K562 (cell line): ENCODE data around the gene ZNF513. TPM values are rescaled to one million over a fixed set of nuclear protein-coding genes. Genes with fewer than 3 reads are reported as not detected.

Experiments used
- ASH1L ChIP-seq: fragments of 450-650 bp; IDR thresholded peaks from 2 replicates; pipeline ENCODE4 v1.6.1; 2018; ENCODE audit warnings: borderline replicate concordance, mild to moderate bottlenecking, low read depth; ENCODE audit not compliant: partially characterized antibody
- BRD4 ChIP-seq: fragments of 200-600 bp; sonication (generic); IDR thresholded peaks from 2 replicates; pipeline ENCODE4 v1.6.1; 2017; ENCODE audit warnings: inconsistent platforms
- CTBP1 ChIP-seq: fragments of 450-650 bp; IDR thresholded peaks from 2 replicates; pipeline ENCODE4 v1.6.1; 2016; ENCODE audit warnings: borderline replicate concordance
- CTCF ChIP-seq, 3 experiments: IDR thresholded peaks in 2 of 3; conservative IDR thresholded peaks in 1 of 3; 2 replicates each; pipeline ENCODE4 v1.5.1; 2011 to 2012; ENCODE audit warnings: low read length in 3 of 3, mild to moderate bottlenecking in 3 of 3, control low read depth in 2 of 3, improper control_type of control experiment in 1 of 3, inconsistent platforms in 1 of 3, low read depth in 1 of 3, mixed read lengths in 1 of 3, moderate library complexity in 1 of 3; ENCODE audit not compliant: insufficient read depth in 2 of 3
- ETV1 ChIP-seq: fragments of 450-650 bp; conservative IDR thresholded peaks from 2 replicates; pipeline ENCODE4 v1.6.1; 2016; ENCODE audit warnings: missing genetic modification characterization, control low read depth, low read depth, missing compliant biosample characterization
- FOXK1 ChIP-seq: sonication (generic); formaldehyde crosslinking; IDR thresholded peaks from 2 replicates; pipeline ENCODE4 v1.8.0; 2022; ENCODE audit warnings: missing genetic modification reagents, mild to moderate bottlenecking, borderline replicate concordance
- ILF3 ChIP-seq: fragments of 450-650 bp; IDR thresholded peaks from 2 replicates; pipeline ENCODE4 v1.6.1; 2018; ENCODE audit warnings: antibody characterized with exemption, mild to moderate bottlenecking, moderate library complexity, borderline replicate concordance
- MAFG ChIP-seq: fragments of 450-650 bp; conservative IDR thresholded peaks from 2 replicates; pipeline ENCODE4 v1.6.1; 2016; ENCODE audit warnings: missing genetic modification characterization, missing compliant biosample characterization
- MAZ ChIP-seq, 2 experiments: fragments of 450-650 bp in 1 of 2; sonication (generic) in 1 of 2; formaldehyde crosslinking; IDR thresholded peaks in 1 of 2; conservative IDR thresholded peaks in 1 of 2; 2 replicates each; pipeline versions ENCODE4 v1.4.0 to v1.5.0; 2020; ENCODE audit warnings: mild to moderate bottlenecking in 1 of 2, missing genetic modification reagents in 1 of 2
- MBD1 ChIP-seq: fragments of 250-450 bp; sonication (Bioruptor Pico); IDR thresholded peaks from 2 replicates; pipeline ENCODE4 v1.8.0; 2022; ENCODE audit warnings: inconsistent platforms
- PRPF4 ChIP-seq: fragments of 200-400 bp; formaldehyde crosslinking; IDR thresholded peaks from one replicate; pipeline ENCODE4 v1.6.1; 2017; ENCODE audit warnings: low read length, low read depth, mild to moderate bottlenecking; ENCODE audit not compliant: insufficient read depth, poor library complexity, severe bottlenecking
- PURB ChIP-seq: sonication (generic); formaldehyde crosslinking; IDR thresholded peaks from 2 replicates; pipeline ENCODE4 v1.9.0; 2021; ENCODE audit warnings: low read depth, mild to moderate bottlenecking, missing genetic modification reagents
- SIN3A ChIP-seq, 2 experiments: fragments of 150-350 bp in 1 of 2; IDR thresholded peaks; 2 replicates each; pipeline ENCODE4 v1.6.1; 2011 to 2016; ENCODE audit warnings: borderline replicate concordance in 2 of 2, low read depth in 2 of 2, low read length in 2 of 2, mild to moderate bottlenecking in 2 of 2, moderate library complexity in 2 of 2; ENCODE audit not compliant: control insufficient read depth in 1 of 2
- SOX6 ChIP-seq: fragments of 450-650 bp; IDR thresholded peaks from 2 replicates; pipeline ENCODE4 v1.6.1; 2014; ENCODE audit warnings: mild to moderate bottlenecking
- STAT5A ChIP-seq: IDR thresholded peaks from 2 replicates; pipeline ENCODE4 v1.6.1; 2012; ENCODE audit warnings: low read length, inconsistent platforms, borderline replicate concordance
- WHSC1 ChIP-seq: IDR thresholded peaks from one replicate; pipeline ENCODE4 v1.6.1; 2012; ENCODE audit warnings: low read length, control low read depth, inconsistent platforms
- ZBED1 ChIP-seq: IDR thresholded peaks from 2 replicates; pipeline ENCODE4 v1.6.1; 2014
- ZNF184 ChIP-seq: sonication (generic); formaldehyde crosslinking; IDR thresholded peaks from 2 replicates; pipeline ENCODE4 v1.5.0; 2020; ENCODE audit warnings: missing genetic modification reagents
- ZNF512 ChIP-seq: IDR thresholded peaks from 2 replicates; pipeline ENCODE4 v1.6.1; 2016; ENCODE audit warnings: missing genetic modification characterization, missing compliant biosample characterization
- ZNF740 ChIP-seq, 3 experiments: fragments of 200-800 bp in 1 of 3; sonication (Bioruptor generic) in 1 of 3; sonication (generic) in 1 of 3; formaldehyde crosslinking in 1 of 3; IDR thresholded peaks; 2 replicates each; pipeline versions ENCODE4 v1.6.1 to v1.8.0; 2016 to 2022; ENCODE audit warnings: mild to moderate bottlenecking in 2 of 3, missing compliant biosample characterization in 2 of 3, missing genetic modification characterization in 2 of 3, missing genetic modification reagents in 1 of 3
- polyA plus RNA-seq, 8 experiments: library from polyadenylated mRNA; depleted of rRNA in 4 of 8; stranded (reverse) in 5 of 8; unstranded in 3 of 8; fragments of >200 nt; fragmentation: Nextera tagmentation in 2 of 8; fragmentation: Illumina TruSeq in 1 of 8; extraction: Ambion mirVana in 2 of 8; extraction: Trizol in 1 of 8; gene quantifications; 2 replicates each; pipeline versions ENCODE4 v1.2.1 to v1.2.3, GENCODE V29; 2011 to 2014; ENCODE audit warnings: inconsistent platforms in 1 of 8, missing spikeins in 1 of 8
- total RNA-seq, 7 experiments: library from RNA; depleted of rRNA in 6 of 7; stranded (reverse); fragments of >200 nt in 6 of 7; fragmentation: Illumina TruSeq in 2 of 7; extraction: Trizol in 2 of 7; gene quantifications; 2 replicates each; pipeline versions ENCODE4 v1.2.1 to v1.2.3, GENCODE V29; 2011 to 2021; ENCODE audit warnings: low replicate concordance in 1 of 7

The ZNF513 gene
- total and polyA plus RNA-seq, 9 of the 15 experiments (the other 6 are each of a cell fraction or from before 2014, with no cell fraction given) = 0.04 to 13.6 (median 4.4) TPM

- no peak for TF ChIP-seq ZNF512 (tag)
- TF ChIP-seq ZBED1 = 0 out of 2 replicates have a peak, but pooled peaks have one; percentile 38
- TF ChIP-seq STAT5A = no peak; the same call in 1 of the 2 replicates
- TF ChIP-seq MBD1 (CRISPR knock-in tag) = no peak
- TF ChIP-seq PRPF4 = no peak
- TF ChIP-seq CTBP1 = no peak; the same call in 1 of the 2 replicates
- TF ChIP-seq ETV1 (tag) = peak; percentile 85
- peak; percentile 100 for TF ChIP-seq ZNF740 (CRISPR knock-in tag; IDR thresholded peaks at IDR 0.05)
- peak in 1 of 2 experiments; percentile 97; a peak in 2 of 4 replicates for TF ChIP-seq ZNF740 (tag; IDR thresholded peaks at IDR 0.05)
- peak; percentile 30; the same call in 1 of the 2 replicates for TF ChIP-seq BRD4
- no peak for TF ChIP-seq PURB
- no peak for TF ChIP-seq ILF3
- peak; percentile 47; the same call in 1 of the 2 replicates for TF ChIP-seq SOX6
- peak; percentile 84; the same call in 1 of the 2 replicates for TF ChIP-seq FOXK1
- TF ChIP-seq ZNF184 (CRISPR knock-in tag) = no peak
- no peak for TF ChIP-seq MAFG
- no peak for TF ChIP-seq WHSC1
- TF ChIP-seq MAZ (CRISPR knock-in tag; conservative IDR thresholded peaks at IDR 0.05 in 1 of 2, IDR thresholded peaks at IDR 0.05 in 1 of 2) = peak; percentile 95 to 99
- peak; percentile 61 for TF ChIP-seq ASH1L
- TF ChIP-seq CTCF (IDR thresholded peaks at IDR 0.05 in 2 of 3, conservative IDR thresholded peaks at IDR 0.05 in 1 of 3; ENCODE audit: insufficient read depth in 2 of 3, low read depth in 1 of 3, low read length in 3 of 3) = no peak
- TF ChIP-seq SIN3A (IDR thresholded peaks at IDR 0.05; ENCODE audit: borderline replicate concordance in 2 of 2, control insufficient read depth in 1 of 2, low read depth in 2 of 2, low read length in 2 of 2) = peak; percentile 37 to 76; a peak in 2 of 4 replicates
Measured at GRCh38 chr2:27356382-27357181, 24.0 kb downstream of the ZNF513 start, which contains the start of gene GTF3C2 (continued).
